Stimulated activated CD4-positive, alpha-beta T cell treated with anti-CD3 and anti-CD28 coated beads, Interleukin-1b, Interleukin-23, amount 100 ng/mL, for 1 hour (primary cell): Measurements from ENCODE around the gene GOLGA3.
"Not testable (repeated sequence)": the region's sequence is repeated elsewhere in the genome, so short reads cannot be mapped to it uniquely, and the experiment has no call there.

ENCODE experiments used
- DNase-seq, 2 donors: peaks; one replicate each; pipeline ENCODE4 v3.0.0-alpha.2; 2020; ENCODE audit warnings: low read depth in 2 of 2

Gene GOLGA3

DNA sequence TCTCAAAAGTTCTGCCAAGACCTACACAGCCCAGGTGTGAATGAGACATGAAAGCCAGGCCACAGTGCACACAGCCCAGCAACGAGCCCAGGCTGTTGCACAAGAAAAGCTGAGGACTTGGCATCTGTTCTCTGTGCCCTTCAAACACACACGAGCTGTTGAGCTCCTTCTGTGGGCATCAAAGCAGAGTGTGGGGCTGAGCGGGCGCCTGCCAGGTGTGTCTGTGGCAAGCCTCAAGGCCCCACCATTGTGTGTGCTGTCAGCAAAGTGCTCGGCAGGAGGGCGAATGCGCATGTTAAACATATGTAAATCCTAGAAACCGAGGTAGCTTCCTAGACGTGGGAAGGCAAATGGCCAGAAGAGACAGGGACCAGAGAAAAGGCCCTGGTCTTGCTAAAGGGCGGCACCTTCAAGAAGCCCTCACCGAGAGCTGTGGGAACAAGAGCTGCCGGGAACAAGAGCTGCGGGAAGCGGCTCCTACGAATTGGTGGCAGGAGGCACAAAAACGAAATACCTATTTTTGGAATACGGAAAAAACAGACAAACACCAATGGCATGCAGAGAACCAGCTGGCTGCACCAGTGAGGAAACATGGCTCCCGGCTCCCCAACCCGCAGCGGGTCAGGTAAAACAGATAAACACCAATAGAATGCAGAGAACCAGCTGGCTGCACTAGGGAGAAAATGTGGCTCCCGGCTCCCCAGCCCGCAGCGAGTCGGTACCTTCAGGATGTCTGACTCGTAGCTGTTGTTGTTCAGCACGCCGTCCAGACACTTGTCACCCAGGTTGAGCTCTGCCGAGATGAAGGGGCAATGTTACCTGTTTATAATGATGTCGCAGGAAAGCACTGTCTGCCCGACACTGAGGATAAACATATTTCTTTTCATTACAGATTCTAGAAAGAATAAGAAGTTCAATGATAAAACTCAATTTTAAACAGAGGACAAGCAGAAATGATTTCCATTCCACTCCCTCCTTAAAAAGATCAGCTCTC lies 19.0 kb upstream of the GOLGA3 start:
- no peak for DNase-seq

DNA sequence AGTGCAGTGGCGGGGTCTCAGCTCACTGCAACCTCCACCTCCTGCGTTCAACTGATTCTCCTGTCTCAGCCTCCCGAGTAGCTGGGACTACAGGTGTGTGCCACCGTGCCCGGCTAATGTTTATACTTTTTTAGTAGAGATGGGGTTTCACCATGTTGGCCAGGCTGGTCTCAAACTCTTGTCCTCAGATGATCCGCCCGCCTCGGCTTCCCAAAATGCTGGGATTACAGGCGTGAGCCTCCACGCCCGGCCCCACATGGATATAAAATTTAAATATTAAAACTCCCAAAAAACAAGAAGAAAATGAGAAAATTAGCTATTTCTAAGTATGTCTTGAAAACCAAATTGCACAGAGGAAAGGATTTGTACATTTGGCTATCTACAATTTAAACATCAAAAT lies 16.0 kb upstream of the GOLGA3 start:
- DNase-seq, result not testable (repeated sequence)

DNA sequence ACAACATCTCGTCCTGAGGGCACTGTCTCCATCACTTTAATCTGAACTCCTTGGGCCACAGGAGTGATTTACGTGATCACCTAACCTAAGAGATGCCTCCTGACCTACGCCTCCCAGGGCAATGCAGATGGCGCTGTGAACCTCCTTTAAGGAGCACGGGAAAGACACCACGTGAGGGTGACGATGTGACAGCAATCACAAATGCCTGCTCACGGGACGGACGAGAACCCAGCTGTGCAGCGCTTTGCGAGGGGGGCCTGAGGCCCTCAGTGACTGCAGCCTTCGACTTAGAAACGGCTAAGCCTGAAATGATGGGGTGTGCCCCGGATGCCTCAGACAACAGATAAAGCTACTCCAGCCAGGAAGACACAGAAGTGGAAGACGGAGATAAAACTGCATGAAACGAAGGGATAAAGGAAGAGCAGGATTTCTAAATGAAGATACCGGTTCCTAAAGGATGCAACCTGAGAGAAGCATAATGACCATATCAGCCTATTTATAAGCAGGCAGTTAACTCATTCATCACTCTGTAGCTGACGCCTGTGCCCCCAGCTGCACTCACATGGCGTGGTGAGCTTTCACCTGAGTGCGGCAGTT lies 13.9 kb upstream of the GOLGA3 start:
- DNase-seq, result no peak

DNA sequence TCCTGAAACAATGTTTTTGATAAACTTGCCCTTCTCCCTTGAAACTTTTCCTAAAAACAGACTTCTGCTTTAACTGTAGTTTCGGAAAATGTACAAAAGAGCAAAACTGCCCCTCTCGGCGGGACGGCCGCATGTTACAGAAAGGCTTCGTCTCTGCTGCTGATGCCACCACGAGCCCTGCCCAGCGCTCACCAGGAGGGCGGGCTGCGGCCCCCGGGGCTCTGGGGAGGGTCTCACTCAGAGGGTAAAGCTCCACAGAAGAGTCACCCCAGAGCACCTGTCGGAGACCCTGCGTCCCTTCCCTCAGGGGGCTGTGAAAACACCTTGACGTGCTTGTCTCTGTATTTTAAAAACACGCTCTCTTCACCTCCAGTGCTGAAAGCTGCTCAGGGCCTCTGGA lies 12.5 kb upstream of the GOLGA3 start:
- no peak for DNase-seq

DNA sequence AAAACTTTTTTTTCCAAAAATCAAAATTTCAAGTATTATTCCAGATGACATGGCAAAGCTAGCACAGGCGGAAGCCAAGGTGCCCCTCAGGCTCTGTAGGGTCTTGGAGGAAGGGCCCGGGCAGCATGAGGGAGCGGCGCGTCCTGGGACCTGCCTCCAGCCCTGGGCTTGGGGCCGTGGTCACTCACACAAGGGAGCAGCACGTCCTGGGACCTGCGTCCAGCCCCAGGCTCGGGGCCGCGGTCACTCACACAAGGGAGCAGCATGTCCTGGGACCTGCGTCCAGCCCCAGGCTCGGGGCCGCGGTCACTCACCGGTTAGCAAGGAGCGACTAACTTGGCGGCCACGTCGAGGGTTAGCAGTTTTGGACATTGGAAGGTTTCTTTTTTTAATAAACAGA lies 11.9 kb upstream of the GOLGA3 start:
- DNase-seq, result no peak

DNA sequence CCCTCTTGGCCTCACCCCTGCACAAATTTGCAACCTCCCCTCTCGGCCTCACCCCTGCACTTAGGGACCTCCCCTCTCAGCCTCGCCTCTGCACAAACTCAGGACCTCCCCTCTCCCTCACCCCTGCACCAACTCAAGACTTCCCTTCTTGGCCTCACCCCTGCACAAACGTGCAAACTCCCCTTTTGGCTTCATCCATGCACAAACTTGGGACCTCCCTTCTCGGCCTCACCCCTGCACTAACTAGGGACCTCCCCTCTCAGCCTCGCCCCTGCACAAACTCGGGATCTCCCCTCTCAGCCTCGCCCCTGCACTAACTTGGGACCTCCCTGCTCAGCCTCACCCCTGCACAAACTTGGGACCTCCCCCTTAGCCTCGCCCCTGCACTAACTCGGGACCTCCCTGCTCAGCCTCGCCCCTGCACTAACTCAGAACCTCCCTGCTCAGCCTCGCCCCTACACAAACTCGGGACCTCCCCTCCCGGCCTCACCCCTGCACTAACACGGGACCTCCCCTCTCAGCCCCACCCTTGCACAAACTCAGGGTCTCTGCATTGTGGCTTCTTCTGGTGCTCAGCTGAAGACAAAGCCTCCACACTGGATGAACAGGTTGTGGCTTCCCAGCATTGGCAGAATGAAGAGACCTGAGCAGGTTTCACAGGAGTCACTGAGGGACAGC lies 11.0 kb upstream of the GOLGA3 start:
- no peak for DNase-seq

DNA sequence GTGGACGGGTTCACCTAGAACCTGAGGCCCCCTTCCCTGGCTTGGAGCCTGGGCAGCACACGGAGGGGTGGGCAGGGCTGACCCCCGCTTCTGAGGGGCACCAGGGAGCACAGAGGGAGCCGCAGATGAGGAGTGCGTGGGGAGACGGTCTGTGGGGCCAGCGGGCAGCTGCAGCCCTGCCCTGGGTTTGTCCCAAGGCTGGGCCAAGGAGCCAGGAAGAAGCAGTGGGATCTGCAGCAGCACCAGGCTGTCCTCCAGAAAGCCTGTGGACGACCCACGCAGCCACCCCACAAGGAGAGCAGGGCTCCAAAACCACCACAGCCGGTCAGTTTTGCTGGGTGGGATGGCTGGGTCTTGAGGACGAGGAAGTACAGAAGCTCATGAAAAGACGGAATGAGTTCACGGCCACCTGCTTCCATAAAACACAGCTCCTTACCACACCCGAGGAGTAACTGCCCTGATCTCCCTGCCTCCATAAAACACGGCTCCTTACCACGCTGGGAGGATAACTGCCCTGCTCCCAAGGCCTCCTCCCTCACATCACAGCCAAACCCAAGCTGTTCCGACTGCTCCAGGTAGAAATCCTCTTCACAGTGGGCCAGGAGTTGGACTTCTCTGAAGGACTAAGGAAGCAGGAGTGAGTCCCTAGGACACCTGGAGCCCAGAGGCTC lies 9.9 kb upstream of the GOLGA3 start:
- DNase-seq, result no peak

DNA sequence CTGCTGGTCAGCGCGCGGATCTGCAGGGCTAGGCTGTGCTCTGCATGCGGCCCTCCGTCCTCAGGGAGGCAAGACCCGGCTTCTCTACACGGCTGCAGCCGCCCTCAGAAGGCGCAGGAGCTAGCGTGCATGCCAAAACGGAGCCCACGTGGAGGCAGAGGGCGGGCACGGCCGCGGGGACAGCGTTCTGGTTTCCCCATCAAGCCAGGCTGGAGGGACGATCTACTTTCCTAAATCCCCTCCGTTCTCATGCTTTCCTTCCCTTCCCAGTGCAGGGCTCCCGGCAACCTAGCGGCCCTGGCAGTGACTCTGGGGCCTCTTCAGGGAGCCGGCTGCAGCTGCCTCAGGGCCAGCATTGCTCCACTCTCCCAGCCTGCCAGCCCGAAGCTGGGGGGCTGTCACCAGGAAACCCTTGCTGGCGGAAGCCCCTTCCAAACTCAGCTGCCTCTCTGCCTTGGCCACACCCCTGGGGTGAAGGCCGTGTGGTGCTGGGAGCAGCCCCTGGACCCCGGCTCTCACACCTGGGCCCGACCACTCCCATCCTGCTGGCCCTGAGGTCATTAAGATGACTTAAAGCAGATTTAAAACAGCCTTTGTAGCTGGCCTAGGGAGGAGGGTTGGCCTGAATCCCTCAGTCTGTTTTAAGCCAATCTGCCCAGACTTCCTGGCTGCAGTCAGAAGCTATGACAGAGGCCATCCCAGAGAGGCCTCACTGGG lies 9.2 kb upstream of the GOLGA3 start:
- no peak for DNase-seq

DNA sequence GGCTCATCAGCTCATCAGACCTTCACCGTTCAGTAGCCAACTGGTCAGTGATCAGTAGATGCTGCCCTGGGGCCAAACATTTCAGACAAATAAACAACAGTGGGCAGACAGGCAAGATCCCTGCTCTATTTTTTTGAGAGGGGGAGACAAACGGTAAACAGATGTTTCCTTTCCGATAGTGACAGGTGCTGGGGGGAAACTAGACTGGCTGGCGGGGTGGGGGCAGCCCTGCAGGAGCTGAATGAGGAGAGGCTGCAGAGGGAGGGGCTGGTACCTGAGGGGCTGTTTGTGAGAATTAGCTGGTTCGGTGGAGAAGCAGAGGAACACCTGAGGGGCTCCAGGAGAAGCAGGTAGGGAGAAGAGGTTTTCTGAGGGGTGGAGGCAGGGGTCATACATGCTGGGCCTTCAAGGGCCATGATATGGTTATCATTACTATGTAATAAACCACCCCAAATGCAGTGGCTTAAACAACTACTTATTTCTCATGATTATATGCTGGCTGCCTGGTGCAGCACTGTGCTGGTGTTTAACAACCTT lies 8.2 kb upstream of the GOLGA3 start:
- no peak for DNase-seq

DNA sequence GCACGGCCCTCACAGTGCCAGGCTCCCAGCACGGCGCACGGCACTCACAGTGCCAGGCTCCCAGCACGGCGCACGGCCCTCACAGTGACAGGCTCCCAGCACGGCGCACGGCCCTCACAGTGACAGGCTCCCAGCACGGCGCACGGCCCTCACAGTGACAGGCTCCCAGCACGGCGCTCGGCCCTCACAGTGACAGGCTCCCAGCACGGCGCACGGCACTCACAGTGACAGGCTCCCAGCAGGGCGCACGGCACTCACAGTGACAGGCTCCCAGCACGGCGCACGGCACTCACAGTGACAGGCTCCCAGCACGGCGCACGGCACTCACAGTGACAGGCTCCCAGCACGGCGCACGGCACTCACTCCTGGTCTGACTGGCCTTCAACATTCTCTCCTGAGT lies 7.6 kb upstream of the GOLGA3 start:
- not testable (repeated sequence) for DNase-seq

DNA sequence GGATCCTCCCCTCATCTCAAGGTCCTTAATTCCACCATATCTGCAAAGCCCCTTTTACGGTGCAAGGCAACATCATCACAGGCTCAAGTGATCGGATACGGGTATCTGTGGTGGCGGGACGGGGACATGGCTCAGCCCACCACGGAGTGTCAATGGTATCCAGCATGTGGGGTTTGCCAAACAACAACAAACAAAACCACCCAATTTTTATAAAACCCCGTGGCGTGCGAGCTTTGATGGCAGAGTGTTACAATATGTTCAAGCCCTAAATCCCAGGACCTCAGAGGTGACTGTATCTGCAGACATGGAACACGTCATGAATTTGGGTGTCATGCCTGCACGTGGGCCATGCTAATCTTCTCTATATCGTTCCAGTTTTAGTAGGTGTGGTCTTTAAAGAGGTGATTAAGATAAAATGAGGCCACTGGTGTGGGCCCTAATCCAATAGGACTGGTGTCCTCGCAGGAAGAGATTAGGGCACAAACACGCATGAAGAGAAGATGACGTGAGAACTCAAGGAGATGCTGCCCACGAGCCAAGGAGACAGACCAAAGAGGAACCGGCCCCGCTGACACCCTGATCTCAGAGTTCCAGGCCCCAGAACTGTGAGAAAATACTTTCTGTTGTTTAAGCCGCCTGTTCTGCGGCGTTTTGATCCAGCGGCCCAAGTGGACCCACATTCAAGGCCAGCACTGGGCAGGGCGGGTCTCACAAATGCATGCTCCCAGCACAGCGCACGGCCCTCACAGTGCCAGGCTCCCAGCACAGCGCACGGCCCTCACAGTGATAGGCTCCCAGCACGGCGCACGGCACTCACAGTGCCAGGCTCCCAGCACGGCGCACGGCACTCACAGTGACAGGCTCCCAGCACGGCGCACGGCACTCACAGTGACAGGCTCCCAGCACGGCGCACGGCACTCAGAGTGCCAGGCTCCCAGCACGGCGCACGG lies 6.7 kb upstream of the GOLGA3 start:
- no peak for DNase-seq

DNA sequence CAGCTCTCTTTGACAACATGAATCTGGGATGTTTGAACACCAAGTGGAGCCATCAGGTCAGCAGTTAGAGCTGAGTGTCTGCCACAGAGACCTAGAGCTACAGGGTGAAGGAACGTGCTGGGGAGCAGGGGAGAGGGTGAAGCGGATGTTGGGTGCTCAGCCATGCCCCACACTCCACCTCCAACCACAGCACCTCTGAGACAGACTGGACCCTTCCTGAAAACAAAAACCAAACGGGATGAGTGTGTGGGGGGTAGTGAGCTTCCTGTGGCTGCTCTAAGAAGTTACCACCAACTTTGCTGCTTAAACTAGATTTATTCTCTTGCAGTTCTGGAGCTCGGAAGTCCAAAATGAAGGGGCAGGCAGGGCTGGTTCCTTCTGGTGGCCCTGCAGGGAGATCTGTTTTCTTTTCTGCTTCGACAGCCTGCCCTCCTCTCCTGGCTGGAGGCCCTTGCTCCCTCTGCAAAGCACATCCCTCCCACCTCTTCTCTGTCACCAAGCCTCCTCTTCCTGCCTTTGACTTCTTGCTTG lies 5.6 kb upstream of the GOLGA3 start:
- DNase-seq, result no peak

DNA sequence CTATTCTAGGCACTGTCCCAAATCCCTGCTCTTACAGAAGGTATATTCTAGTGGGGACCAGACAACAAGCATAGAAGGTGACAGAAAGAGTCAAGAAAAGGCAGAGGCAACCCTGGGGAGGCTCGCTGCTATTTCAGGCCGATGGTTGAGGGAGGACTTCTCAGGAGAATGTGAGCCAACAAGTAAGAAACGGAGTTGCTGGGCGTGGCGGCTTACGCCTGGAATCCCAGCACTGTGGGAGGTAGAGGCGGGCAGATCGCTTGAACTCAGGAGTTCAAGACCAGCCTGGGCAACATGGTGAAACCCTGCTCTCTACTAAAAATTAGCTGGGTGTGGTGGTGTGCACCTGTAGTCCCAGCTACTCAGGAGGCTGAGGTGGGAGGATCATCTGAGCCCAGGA lies 4.7 kb upstream of the GOLGA3 start:
- no peak for DNase-seq

DNA sequence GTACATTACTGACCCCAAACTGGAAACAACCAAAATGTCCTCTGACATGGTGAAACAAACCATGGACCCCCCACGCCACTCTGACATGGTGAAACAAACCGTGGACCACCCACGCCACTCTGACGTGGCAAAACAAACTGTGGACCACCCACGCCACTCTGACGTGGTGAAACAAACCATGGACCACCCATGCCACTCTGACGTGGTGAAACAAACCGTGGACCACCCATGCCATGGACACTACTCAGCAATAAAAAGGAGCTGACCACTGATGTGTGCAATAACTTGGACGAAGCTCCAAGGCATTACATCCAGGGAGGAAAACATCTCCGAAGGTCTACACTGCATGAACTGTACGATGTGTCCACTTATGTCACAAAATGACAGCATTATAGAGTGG lies 3.1 kb upstream of the GOLGA3 start:
- no peak for DNase-seq

DNA sequence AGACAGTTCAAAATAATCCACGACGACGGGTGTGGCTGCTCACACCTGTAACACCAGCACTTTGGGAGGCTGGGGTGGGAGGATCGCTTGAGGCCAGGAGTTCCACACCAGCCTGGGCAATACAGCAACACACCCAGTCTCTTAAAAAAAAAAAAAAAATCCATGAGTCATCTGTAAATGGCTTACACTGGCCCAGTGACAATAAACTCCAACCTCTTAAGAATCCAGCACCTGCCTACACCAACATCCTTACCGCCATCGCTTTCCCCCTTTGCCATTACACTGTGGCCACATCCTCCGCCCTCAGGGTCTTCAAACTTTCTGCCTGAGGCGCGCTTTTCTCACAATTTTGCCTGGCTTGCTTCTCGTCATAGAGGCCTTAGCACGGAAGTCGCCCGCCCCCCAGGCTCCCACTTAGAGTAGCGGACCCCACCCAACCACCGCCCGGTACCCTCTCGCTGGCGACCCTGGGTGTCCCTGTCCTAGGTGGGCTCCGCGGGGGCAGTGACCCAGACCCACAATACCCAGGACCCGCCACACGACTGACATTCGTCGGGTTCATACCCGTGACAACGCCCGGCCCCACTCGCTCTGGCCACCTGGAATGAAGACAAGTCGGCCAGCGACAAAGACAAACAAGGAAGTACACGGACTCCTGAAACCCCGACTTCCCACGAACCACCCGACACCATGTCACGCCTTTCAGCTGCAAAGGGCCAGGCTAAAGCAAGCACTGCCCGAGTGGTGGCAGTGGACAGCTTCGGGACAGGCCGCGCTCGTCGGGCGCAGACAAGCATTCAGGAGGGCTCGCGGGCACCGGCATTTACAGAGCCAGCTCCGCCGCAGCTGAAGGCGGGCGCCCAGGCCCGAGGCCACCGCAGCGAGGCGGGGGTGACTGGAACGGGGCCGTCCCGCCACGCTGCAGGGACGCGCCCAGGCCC lies 636 bp downstream of the GOLGA3 start:
- DNase-seq, result no peak

DNA sequence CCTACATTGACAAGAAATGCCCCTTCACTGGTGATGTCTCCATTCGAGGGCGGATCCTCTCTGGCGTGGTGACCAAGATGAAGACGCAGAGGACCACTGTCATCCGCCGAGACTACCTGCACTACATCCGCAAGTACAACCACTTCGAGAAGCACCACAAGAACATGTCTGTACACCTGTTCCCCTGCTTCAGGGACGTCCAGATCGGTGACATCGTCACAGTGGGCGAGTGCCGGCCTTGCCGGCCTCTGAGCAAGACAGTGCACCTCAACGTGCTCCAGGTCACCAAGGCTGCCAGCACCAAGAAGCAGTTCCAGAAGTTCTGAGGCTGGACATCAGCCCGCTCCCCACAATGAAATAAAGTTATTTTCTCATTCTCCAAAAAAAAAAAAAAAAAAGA lies 2.8 kb downstream of the GOLGA3 start:
- DNase-seq, result no peak

DNA sequence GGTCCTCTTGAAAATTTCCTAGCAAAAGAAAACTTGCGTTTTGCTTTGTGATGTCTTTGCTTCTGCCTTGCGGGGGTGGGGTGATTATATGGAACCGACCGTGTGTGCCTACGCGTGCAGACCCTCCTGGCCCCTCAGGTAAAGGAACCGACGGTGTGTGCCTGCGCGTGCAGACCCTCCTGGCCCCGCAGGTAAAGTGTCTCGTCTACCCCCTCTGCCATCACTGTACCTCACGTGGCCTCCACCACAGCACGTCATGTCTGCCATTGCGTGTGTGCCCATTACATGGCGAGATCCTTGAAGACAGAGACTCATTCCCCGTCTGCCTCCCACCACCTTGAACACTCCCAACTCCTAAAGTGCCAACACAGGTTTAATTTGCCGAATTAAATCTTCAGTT lies 3.6 kb downstream of the GOLGA3 start:
- no peak for DNase-seq

DNA sequence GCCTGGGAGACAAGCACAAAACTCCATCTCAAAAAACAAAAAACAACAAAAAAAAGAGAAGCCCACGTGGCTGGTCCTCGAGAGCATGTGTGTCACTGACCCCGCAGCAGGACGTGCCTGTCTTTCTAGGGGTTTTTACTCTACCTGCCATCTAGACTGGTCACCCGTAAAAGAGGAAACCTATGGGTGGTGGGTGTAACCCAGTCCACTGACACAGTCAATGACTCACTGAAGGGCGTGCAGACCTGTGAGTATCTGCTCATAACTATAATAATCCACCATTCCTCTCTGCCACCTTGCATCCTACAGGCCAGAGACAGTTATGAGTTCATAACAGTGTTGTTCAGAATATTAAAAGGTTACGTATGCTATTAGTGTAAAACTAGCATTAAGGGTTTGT lies 4.6 kb downstream of the GOLGA3 start:
- no peak for DNase-seq

DNA sequence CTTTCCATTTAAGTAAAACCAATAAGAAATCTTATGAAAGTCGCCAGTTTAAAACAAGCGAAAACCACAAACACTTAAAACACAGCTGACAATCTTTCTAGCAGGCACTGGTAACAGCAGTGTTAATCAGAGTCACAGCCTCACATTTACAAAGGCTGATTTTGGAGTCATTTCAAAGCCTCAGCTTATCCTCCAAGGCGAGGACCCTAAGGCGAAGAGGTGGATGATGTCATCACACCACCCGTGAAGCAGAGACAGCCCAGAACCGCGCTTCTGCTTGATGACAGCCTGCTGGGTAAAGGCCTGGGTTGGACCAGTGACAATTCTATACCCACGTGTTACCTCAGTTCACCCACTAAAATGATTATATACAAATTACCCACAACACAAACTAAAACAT lies 10.1 kb downstream of the GOLGA3 start:
- DNase-seq, result no peak
